HG03571 (cell line): ENCODE results near the gene TLR3.
"Not testable (repeated sequence)": the region's sequence is repeated elsewhere in the genome, so short reads cannot be mapped to it uniquely, and the experiment has no call there.

ENCODE experiments used
- ATAC-seq: cut with Tn5 transposase; IDR thresholded peaks from one replicate; pipeline ENCODE4 v1.9.1; 2021; ENCODE audit not compliant: unreplicated experiment

TLR3 gene

GRCh38 chr4:186068581-186069348, at the start of gene TLR3:
Gene TLR3 (plus strand): TSS chr4:186069156. CDS start chr4:186076620, 7,464 bp downstream.
- ATAC-seq = no peak

GRCh38 chr4:186019269-186019668, 49.7 kb upstream of the TLR3 start:
- no peak for ATAC-seq

- no peak for ATAC-seq
Observed at GRCh38 chr4:186020106-186020792, 48.7 kb upstream of the TLR3 start.

GRCh38 chr4:186020793-186021407, 48.1 kb upstream of the TLR3 start:
- no peak for ATAC-seq

GRCh38 chr4:186021461-186022167, 47.3 kb upstream of the TLR3 start:
- no peak for ATAC-seq

GRCh38 chr4:186023975-186024374, 45.0 kb upstream of the TLR3 start:
- no peak for ATAC-seq

GRCh38 chr4:186024637-186025407, 44.1 kb upstream of the TLR3 start:
- no peak for ATAC-seq

- no peak for ATAC-seq
Observed at GRCh38 chr4:186025408-186025690, 43.6 kb upstream of the TLR3 start.

GRCh38 chr4:186027405-186027804, 41.6 kb upstream of the TLR3 start:
- no peak for ATAC-seq

GRCh38 chr4:186029571-186030398, 39.2 kb upstream of the TLR3 start:
- ATAC-seq = no peak

GRCh38 chr4:186030399-186030775, 38.6 kb upstream of the TLR3 start:
- ATAC-seq = no peak

- no peak for ATAC-seq
Observed at GRCh38 chr4:186030795-186031194, 38.2 kb upstream of the TLR3 start.

- no peak for ATAC-seq
Observed at GRCh38 chr4:186032259-186032658, 36.7 kb upstream of the TLR3 start.

- ATAC-seq = no peak
Observed at GRCh38 chr4:186033027-186033426, 35.9 kb upstream of the TLR3 start.

GRCh38 chr4:186034613-186035012, 34.3 kb upstream of the TLR3 start:
- not testable (repeated sequence) for ATAC-seq

GRCh38 chr4:186036976-186037581, 31.9 kb upstream of the TLR3 start:
- ATAC-seq = no peak

GRCh38 chr4:186037692-186038658, 31.0 kb upstream of the TLR3 start:
- ATAC-seq = peak; percentile 69

- no peak for ATAC-seq
Observed at GRCh38 chr4:186039697-186040096, 29.3 kb upstream of the TLR3 start.
